Measurements from ENCODE around the gene PRELP.

The PRELP gene

DNA sequence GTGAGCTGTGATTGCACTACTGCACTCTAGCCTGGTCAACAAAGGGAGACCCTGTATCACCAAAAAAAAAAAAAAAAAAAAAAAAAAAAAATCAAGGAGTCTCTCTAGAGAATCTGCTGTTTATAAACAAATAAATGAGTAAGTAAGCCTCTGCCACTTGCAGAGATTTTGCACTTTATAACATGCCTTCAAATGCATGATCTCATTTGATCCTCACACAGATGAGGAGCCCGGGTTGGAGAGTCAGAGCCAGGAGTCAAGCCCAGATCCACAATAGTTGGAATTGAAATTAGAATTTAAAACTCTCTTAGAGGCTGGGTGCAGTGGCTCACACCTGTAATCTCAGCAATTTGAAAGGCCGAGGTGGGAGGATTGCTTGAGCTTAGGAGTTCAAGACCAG is 4.0 kb downstream of the PRELP start:
- no peak for DNase-seq

DNA sequence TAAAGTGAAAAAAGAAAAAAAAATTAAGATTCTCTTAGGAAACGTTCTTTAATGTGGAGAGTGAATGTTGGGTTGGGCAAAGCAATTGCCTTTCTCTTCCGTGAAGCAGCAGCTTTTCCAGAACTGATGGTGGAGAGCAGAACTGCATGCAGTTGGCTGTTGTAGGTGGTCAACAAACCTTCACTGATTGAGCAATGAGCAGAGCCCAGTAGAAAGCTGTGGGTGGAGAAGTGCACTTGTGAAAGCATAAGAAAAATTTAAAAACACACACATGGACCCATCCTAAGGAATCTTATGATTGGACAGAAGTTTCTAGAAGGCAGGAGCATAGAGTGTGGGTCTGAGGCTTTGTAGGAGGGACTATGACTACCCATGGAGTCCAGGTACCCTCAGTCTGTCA is 4.5 kb downstream of the PRELP start:
- DNase-seq, result no peak

DNA sequence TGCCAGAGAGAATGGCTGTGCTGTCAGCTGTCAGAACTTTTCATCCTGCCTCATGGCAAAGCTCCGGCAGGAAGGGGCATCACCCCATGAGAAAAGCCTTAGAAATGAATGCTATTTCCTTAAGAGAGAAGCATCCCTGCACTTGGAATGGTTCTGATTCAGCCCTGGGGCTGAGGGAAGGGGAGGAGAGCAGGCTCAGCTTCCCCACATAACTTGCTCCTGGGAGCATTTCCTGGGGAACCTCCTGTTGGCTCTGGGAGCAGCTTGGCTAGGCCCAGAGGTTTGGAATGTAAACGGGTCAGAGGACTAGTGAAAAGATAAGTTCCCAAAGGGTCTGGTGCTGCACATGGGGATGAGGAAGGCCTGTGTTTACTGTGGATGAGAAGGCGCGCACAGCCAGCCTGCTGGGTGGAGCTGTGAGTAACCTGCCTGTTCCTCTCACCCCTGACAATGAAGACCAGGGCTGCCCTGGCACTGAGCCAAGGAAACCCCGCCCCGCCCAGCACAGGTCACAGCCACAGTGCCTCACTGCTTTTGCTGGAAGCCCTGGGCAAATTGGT is 5.0 kb downstream of the PRELP start:
- DNase-seq, result peak; percentile 75

DNA sequence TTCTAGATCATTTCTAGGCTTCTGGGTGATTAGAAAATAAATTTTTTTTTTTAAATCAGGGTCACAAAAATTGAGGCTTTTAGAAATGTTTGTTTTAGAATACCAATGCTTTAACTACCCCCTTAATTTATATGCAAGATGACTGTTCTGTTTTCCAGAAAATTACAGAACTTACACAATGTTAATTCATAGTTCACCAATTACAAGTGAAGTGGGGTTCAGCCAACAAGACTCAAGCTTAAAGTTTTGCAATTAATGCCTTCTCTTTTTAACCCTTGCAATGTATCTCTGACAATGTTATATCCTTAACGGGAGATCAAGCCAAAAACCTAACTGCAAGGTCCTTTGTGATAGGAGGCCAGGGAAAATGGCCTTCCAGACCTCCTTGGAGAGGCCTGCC is 5.6 kb downstream of the PRELP start:
- DNase-seq, result no peak

DNA sequence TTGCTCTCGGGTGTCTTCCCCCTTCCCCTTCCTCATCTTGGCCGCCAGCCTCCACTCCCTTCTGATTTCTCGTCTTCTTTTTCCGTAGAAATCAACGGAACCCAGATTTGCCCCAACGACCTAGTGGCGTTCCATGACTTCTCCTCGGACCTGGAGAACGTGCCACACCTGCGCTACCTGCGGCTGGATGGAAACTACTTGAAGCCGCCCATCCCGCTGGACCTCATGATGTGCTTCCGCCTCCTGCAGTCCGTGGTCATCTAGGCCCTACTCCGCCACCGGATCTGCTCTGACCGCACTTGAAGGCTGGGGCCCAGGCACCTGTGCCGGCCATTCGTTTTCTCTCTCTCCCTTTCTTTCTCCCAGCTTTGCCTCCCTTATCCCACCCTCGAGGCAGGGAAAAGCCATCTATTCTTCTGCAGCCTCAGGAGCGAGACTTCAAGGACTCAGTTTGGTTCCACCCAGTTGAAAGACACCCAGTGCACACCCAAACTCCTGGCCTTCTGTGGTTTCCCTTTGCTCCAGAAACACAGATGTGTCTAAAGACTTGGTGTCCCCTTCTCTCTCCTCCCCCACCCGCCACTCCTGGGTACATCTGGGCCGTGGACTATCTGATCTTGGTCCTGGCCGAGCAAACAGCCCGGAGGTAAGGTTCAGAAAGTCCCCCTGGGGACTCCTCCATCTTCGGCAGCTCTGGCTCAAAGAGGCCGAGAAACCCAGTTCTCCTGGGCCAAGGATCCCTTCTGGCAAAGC is 11.2 kb downstream of the PRELP start:
- DNase-seq, result no peak

DNA sequence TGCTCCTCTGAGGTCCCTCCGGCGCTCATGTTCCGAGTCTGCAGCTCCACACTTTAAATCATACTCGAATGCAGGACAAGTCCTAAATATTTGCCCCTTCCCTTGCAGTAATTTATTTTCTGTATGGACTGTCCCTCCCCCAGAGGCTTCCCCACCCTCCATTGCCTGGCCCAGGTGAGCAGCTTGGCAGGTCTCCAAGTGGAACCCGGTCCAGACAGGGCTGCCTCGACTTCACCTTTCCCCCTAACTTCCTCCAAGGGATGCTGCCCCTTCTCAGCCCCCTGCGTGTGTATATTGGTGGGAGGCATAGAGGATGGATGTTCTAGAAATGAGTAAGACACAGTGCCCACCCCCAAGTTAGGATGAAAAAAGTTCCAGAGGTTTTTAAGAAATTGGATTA is 12.9 kb downstream of the PRELP start:
- no peak for DNase-seq

DNA sequence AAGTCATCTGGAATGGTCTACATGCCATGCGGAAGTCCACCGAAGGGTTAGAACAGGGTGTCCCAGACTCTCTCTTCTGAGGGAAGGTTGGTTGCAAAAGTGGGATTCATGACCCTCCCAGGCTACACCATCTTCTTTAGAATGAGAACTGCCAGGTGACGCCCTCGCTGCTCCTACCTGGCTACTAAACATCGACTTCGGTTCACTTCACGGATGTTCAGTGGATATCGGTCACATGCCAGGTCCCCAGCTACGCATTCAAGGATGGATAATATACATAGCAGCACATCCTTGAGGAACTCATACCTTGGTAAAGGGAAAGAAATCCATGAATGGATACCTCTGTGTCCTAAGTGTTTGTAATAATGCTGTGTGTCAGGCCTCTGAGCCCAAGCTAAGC is 15.0 kb downstream of the PRELP start:
- no peak for DNase-seq

DNA sequence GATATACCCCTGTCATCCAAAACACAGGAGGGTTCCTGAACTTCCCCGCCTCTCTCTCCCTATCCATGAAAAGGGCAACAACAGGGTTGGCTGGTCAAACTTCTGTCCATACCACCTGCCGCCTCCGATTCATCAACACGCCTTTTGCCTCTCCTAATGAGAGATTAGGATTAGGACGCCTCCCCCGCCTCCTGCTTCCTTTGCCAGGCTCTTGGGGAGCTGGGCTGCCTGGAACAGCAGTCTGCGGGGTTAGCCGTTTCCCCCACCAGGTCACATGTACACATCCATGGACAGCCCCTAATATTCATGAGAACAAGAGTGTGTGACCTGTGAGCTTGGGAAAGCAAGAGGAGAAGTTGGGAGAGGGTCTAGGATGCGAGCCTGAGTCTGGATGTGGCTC is 16.1 kb downstream of the PRELP start:
- no peak for DNase-seq

DNA sequence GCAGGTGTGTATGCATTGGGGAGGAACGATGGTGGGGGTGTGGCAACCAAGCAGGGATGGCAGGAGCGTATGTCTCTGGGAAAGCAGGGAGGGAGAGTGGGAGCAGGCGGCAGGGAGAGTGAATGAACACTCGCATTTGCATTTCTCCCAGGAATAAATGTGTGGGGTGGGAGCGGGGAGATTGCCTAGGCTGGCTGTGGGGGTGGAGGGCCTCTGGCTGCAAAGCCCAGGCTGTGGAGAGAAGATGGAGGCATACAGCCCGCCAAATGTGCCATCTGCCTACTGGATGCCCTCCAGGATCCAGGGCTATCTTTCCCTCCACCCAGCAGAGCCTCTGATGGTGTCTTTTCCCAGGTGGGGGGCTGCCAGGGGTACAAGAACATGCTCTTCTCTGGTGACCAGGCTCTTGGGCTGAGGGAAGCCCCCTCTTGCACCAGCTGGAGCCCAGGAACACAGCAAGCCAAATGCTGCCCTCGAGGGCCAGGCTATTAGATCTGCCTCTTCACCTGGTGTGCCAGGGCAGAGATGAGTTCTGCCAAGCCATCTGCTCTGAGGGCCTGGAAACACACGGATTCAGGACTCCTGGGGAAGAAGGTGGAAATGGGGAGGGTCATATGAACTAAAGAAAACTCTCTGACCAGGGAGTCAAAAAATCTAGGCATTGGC is 16.6 kb downstream of the PRELP start:
- no peak for DNase-seq

DNA sequence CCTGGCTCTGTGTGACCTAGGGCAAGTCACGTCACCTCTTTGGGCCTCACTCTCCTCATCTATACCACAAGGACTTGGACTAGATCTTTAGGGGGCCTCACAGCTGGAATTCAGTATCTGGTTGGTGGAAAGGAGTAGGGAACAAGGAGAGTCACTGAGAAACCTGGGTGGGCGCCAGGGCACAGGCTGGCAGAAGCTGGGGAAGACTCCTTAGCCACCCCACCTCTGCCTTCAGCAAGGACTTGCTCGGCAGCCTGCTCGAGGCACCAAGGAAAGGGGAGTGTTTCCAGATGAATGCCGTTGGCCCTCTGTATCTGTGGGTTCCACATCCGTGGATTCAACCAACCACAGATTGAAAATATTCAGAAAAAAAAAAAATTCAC is 17.1 kb downstream of the PRELP start:
- DNase-seq, result no peak

DNA sequence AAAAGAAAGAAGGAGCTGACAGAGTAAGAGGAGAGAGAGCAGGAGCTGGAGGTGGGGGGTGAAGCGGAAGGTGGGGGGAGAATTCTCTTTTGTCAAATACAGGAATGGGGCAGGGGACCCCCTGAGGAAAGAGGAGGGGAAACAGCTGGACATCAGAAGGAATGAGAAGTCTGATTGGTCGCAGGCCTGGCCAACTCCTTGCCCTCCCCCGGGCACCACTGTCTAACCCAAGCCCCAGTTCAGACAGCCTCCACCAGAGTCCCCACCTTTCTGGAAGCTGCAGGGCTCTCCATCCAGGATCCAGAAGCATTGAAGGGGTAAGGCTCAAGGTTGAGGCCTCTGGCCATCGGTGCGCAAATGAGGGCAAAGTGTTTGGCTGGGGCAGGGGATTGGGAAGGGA is 18.3 kb downstream of the PRELP start, which contains the start of gene OPTC:
OPTC (plus strand) TSS at position 253 of the 400 bp plus-strand sequence. CDS start 1,853 bp downstream, outside the sequence.
- no peak for DNase-seq

DNA sequence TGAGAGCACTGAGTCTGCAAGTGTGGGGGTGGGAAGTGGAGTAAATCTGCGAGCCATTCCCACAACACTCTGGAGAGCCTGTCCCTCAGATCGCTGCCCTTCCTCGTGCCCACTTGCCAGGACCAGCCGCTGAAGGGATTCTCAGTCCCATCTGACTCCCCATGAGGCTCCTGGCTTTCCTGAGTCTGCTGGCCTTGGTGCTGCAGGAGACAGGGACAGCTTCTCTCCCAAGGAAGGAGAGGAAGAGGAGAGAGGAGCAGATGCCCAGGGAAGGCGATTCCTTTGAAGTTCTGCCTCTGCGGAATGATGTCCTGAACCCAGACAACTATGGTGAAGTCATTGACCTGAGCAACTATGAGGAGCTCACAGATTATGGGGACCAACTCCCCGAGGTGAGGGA is 20.2 kb downstream of the PRELP start:
- no peak for DNase-seq

DNA sequence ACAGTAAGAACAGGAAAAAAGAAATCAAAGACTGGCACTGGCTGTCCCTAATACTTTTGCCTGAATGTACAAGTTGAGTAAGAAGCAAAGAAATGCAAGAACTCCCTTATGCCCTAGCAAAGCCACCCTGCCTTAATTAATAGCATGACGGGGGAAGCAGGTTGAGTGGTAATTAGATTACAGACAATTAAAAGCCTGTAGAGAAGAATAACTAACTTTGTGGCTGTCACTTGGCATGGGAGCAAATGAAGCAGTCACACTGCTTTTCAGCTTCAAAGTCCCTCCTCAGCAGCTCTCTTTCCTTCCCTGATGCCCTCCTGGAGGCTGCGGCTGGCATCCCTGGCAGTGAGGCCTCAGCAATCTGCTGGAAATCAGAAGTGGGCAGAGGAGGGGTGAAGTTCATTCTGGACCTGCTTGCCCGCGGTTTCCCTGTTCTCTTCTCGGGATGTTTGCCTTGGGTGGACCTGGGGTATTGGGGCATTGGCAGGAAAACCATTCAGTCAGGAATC is 21.7 kb downstream of the PRELP start:
- DNase-seq, result no peak

DNA sequence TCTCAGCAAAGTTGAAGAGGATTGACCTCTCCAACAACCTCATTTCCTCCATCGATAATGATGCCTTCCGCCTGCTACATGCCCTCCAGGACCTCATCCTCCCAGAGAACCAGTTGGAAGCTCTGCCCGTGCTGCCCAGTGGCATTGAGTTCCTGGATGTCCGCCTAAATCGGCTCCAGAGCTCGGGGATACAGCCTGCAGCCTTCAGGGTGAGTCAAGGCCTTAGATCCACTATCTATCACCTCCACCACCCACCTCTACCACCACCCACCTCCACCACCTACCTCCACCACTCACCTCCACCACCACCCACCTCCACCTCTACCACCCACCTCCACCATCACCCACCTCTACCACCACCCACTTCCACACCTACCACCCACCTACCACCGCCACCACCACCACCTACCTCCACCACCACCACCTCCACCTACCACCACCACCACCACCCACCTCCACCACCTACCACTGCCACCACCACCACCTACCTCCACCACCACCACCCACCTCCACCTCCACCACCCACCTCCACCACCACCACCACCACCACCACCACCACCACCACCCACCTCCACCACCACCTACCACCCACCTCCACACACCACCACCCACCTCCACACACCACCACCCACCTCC is 24.2 kb downstream of the PRELP start:
- DNase-seq, result no peak

DNA sequence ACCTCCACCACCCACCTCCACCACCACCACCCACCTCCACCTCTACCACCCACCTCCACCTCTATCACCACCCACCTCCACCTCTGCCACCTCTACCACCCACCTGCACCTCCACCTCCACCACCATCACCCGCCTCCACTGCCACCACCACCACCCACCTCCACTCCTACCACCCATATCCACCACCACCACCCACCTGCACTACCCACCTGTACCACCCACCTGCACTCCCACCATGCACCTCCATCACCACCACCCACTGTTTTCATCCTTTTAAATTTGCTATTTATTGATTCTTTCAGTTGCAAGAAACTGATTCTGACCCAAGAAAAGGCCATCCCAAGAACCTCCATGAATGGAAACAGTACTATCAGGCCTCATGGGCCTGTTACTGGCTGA is 24.7 kb downstream of the PRELP start:
- no peak for DNase-seq

DNA sequence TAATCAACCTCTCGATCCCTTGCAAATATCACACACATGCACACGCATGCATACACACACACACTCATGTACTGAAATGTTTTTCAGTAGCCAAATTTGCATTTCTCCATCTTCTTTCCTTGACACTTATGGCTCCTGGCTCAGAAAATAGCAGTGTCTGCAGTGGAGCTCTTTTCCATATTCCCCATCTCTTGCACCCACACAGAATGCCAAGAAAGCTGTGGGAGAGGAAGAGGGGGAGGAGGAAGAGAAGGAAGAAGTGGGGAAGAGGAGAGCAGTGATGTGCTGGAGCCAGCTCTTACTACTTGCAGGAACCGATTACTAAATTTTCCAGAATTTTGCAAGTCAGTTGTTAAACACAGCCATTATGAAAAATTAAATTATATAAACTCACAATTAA is 28.2 kb downstream of the PRELP start:
- no peak for DNase-seq

DNA sequence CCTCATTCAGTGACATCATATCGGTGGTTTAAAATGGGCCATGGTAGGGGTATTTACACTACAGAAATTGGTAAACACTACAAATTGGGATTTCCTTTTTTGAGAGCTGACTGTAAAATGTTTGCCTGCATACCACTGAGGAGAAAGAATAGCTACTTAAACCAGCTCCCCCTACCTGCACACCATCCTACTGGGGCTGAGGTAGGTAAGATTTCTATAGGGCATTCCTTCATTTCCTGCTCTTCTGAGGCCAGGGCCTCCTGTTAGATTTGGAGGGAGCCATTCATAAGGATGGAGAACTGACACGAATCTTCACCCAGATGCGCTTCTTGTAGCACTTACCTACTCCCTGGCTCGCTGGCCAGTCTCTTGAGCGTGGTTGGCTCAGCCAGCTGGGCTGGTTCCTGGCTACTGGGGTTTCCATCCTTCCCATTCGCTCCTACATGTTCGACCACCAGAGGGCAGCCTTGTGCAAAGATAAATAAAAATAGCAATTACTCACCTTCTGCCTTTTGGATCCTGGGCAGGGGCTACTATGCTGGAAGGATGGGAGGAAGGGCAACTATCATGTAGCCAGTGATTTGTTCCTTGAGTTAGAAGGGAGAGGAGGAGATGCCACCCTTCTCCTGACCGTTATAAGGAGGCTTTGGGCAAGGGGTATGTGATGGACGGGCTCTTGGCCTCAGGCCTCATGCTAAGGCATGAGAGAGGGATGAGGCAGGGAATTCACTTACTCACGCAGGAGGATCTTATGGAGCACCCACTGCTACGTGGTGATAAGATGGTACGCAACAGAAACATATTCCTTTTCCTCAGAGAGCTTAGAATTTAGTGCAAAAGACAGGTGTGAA is 29.0 kb downstream of the PRELP start:
- DNase-seq, result peak; percentile 81

DNA sequence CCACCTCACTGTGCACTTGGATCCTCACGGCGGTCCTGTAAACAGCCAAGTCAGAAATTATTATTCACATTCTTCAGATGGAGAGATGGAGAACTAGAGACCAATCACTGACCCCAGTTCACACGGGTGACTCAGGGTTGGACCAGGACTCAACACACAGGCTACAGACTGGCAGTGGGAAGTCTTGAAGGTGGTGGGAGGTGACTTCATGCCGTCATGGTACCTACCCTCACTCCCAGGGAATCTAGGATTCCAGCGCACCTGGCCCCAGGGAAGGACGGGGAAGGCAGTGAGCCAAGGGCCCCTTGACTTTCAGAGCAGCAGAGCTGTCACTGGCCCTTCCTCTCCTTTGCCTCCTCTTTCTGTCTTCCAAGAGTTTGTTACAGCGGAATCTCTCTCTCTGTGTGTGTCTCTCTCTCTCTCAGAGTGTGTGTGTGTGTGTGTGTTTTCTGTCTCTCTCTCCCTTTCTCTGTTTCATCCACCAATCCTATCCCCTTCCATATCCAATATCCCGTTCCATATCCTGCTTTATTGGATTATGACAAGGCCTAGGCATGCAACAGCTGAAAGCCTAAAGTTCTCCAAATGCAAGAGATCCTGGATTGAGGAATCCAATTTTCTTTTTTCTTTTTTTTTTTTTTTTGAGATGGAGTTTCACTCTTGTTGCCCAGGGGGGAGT is 30.1 kb downstream of the PRELP start:
- DNase-seq, result no peak

DNA sequence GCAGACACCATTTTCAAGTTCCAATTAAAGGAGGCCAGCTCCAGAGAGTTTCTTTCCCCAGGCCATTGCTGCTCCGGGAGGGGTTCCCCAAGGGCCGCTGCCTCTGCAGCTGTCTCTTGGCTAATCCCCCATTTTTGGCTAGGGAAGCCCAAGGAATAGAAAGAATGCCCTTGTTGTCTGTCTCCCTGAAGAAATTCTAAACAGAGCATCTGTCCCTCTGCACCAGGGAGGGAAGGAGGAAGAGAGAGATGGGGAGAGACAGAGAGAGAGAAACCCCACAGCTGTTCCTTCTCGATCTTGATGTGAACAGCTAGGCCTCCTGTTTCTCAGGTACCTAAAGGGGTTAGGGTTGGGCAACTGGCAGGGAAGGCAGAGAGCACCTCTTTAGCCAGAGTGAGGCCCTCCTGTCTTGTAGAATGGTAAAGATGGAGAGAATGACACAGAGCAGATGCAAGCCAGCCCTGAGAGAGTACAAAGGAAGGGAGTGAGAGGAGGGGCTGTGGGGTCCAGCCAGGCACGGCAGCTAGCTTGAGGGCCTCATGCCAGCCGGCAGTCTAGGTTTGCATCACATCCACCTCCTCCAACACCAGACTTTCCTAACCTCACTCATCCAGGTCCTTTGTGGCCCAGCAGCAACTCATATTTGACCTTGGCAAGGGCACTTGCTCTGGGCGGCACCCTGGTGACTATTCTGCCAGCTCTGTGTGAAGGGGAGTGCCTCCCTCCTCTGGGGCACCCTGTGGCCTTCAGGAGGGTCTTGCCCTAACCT is 31.4 kb downstream of the PRELP start:
- DNase-seq, result no peak

DNA sequence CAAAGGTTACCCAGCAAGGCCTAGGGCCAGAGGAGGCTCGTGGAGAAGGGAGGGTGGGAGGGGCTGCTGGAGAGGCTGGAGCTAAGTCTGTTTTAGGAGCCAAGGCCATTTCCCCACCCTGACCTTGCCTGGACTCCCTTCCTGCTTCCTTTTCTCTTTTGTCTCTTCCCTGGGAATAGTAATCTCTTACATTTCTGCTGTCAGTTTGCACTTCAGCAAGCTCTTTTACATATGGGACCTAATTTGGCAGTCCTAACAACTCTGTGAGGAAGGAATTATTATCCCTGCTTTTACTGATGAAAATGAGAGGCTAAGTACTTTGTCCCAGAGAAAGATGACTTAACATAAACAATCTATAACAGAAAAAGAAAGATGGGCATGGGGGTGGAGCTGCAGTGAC is 32.2 kb downstream of the PRELP start:
- no peak for DNase-seq

DNA sequence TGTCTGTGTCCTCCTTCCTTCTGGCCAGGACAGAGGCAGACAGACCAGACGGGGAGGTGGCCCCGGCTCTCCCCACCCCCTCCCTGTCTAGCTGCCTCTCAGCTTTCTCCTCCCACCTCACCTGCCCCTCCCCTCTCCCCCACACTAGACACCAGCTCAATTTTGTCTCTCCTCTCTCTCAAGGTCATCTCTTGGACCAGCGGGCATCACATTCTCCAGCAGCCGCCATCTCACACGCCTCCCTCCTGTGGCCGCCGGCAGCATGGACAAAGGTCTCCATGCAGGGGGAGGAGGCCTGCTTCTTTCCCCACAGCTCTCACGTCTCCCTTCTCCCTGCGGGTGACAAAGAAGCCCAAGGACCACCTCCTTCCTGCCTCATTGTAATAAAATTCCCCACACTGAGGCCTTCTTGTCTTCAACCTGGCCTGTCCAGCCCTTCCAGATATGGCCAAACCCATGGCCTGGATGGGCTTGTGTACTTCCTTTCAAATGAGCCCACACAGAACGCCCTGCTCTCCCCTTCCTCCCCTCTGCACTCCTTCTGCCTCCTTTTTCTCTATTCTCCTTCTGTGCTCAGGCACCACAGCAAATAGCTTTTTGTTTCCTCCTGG is 33.0 kb downstream of the PRELP start:
- no peak for DNase-seq
